HEK293T (cell line): ENCODE results near the gene VWA5B1.

Source experiments
- CTBP1 ChIP-seq: fragments of 450-650 bp; IDR thresholded peaks from 2 replicates; pipeline ENCODE4 v1.6.1; 2016; ENCODE audit warnings: borderline replicate concordance
- ELF4 ChIP-seq: fragments of 450-650 bp; IDR thresholded peaks from 2 replicates; pipeline ENCODE4 v1.6.1; 2017; ENCODE audit warnings: antibody characterized with exemption
- FOXK2 ChIP-seq: fragments of 450-650 bp; IDR thresholded peaks from 2 replicates; pipeline ENCODE4 v1.6.1; 2016; ENCODE audit warnings: mild to moderate bottlenecking
- FOXM1 ChIP-seq: fragments of 450-650 bp; IDR thresholded peaks from 2 replicates; pipeline ENCODE4 v1.6.1; 2017; ENCODE audit warnings: mild to moderate bottlenecking, borderline replicate concordance
- SP1 ChIP-seq: fragments of 450-650 bp; IDR thresholded peaks from 2 replicates; pipeline ENCODE4 v1.6.1; 2017

- no peak for TF ChIP-seq CTBP1
- TF ChIP-seq SP1: no peak
- no peak for TF ChIP-seq ELF4
- no peak for TF ChIP-seq FOXM1
- no peak for TF ChIP-seq FOXK2
Measured at GRCh38 chr1:20252587-20252986, 38.1 kb upstream of the VWA5B1 start.
